Vagina (tissue), 2 donors: Measurements from ENCODE around the gene SCFD2. TPM values are rescaled to one million over a fixed set of nuclear protein-coding genes. Genes with fewer than 3 reads are reported as not detected.

Source experiments
- DNase-seq, 2 donors: peaks; one replicate each; pipeline ENCODE4 v3.0.0-alpha.2; 2017; ENCODE audit errors: extremely low spot score in 2 of 2
- H3K27ac ChIP-seq: fragments of 200-600 bp; sonication (generic); one replicate; pipeline ENCODE4 v1.5.1; 2019
- H3K27me3 ChIP-seq: fragments of 200-600 bp; sonication (generic); one replicate; pipeline ENCODE4 v1.5.1; 2019
- H3K36me3 ChIP-seq, 2 donors: fragments of 200-600 bp; sonication (generic); one replicate each; pipeline ENCODE4 v1.5.1; 2017 to 2019
- H3K4me1 ChIP-seq: fragments of 200-600 bp; sonication (generic); one replicate; pipeline ENCODE4 v1.5.1; 2019
- H3K4me3 ChIP-seq, 2 donors: fragments of 200-600 bp; sonication (generic); 1 replicate in 1 of 2; 2 replicates in 1 of 2; pipeline ENCODE4 v1.5.1; 2016 to 2019
- H3K9me3 ChIP-seq: fragments of 200-600 bp; sonication (generic); one replicate; pipeline ENCODE4 v1.5.1; 2019
- POLR2A ChIP-seq, 2 donors: fragments of 450-650 bp; IDR thresholded peaks; one replicate each; pipeline ENCODE4 v1.6.1; 2017; ENCODE audit warnings: antibody characterized with exemption in 2 of 2, mild to moderate bottlenecking in 2 of 2, moderate library complexity in 2 of 2
- POLR2AphosphoS5 ChIP-seq, 2 donors: sonication (generic); formaldehyde crosslinking; IDR thresholded peaks; one replicate each; pipeline ENCODE4 v1.9.0; 2017; ENCODE audit warnings: antibody characterized with exemption in 2 of 2, mild to moderate bottlenecking in 2 of 2, low read depth in 1 of 2; ENCODE audit not compliant: insufficient read depth in 1 of 2
- intact Hi-C: fragments of 100-400 bp; cut with DNase I; formaldehyde crosslinking; loops from one replicate; pipeline ENCODE4 v1.15.1; 2023
- total RNA-seq: library from RNA; depleted of rRNA; stranded (reverse); fragments of >200 nt; gene quantifications from one replicate; pipeline ENCODE4 v1.2.3, GENCODE V29; 2016
- TF ChIP-seq, protein P1 (sequence below), 3 experiments: fragments of 450-650 bp in 2 of 3; fragments of 200-600 bp in 1 of 3; sonication (generic) in 1 of 3; IDR thresholded peaks; one replicate each; pipeline ENCODE4 v1.5.1; 2017 to 2019; ENCODE audit warnings: antibody characterized with exemption in 3 of 3, mild to moderate bottlenecking in 2 of 3, moderate library complexity in 2 of 3

The SCFD2 gene
- total RNA-seq, 1 donor from 2014 or later = 33.1 TPM

DNA sequence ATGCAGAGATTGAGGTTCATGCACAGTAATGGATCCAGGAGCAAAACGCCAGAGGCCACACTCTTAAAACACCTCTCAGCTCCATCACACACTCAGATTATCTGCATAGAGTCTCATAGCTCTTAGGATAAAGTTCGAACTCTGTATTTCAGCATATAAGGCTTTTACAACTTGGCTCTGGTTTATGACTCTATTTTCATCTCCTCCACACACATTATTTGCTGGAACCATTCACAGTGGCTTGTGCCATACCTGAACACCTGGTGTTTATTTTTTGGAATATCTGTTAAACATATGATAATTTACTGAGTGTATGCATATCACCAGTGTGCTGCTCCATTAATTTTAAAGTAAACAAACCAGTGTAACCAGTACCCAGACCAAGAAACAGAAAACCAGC lies 476.5 kb downstream of the SCFD2 start:
- H3K4me3 ChIP-seq = no peak overlapping the region
- no peak for DNase-seq
- H3K36me3 ChIP-seq = no peaks in the 10 kb centered on the region
- TF ChIP-seq, protein P1, sequence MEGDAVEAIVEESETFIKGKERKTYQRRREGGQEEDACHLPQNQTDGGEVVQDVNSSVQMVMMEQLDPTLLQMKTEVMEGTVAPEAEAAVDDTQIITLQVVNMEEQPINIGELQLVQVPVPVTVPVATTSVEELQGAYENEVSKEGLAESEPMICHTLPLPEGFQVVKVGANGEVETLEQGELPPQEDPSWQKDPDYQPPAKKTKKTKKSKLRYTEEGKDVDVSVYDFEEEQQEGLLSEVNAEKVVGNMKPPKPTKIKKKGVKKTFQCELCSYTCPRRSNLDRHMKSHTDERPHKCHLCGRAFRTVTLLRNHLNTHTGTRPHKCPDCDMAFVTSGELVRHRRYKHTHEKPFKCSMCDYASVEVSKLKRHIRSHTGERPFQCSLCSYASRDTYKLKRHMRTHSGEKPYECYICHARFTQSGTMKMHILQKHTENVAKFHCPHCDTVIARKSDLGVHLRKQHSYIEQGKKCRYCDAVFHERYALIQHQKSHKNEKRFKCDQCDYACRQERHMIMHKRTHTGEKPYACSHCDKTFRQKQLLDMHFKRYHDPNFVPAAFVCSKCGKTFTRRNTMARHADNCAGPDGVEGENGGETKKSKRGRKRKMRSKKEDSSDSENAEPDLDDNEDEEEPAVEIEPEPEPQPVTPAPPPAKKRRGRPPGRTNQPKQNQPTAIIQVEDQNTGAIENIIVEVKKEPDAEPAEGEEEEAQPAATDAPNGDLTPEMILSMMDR (IDR thresholded peaks at IDR 0.05) = no peak
- TF ChIP-seq POLR2AphosphoS5 (IDR thresholded peaks at IDR 0.05; ENCODE audit: insufficient read depth in 1 of 2, low read depth in 1 of 2) = no peak
- TF ChIP-seq POLR2A (IDR thresholded peaks at IDR 0.05) = no peak
- H3K9me3 ChIP-seq = no peaks in the 10 kb centered on the region
- H3K27ac ChIP-seq = no peak overlapping the region
- no peaks in the 10 kb centered on the region for H3K27me3 ChIP-seq
- H3K4me1 ChIP-seq = no peaks in the 10 kb centered on the region
- intact Hi-C loops = no loop called here

DNA sequence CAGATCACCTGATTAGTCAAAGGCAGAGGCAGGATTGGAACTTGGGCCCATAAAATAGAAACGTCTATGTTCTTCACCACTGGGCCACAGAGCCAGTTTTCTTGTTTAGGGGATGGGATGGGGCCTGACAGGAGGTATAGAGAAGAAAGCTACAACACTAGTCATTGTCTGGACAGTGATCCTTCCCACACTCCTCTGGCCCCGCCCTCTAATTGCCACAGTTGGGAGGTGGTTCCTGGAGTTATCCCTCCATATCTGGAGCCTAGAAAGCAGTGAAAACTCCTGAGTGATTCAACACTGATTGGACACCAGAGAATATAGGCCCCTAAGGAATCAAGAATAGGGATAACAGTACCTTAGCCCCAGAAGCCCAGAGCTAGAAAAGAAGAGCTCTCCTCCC lies 480.9 kb downstream of the SCFD2 start:
- Histone ChIP-seq H3K27ac (no peak overlapping the region), H3K9me3 (no peaks in the 10 kb centered on the region), H3K27me3 (no peaks in the 10 kb centered on the region), H3K4me1 (no peaks in the 10 kb centered on the region), H3K4me3 (no peak overlapping the region), H3K36me3 (no peaks in the 10 kb centered on the region)
- DNase-seq = no peak
- TF ChIP-seq, protein P1 (IDR thresholded peaks at IDR 0.05) = no peak
- TF ChIP-seq POLR2AphosphoS5 (IDR thresholded peaks at IDR 0.05; ENCODE audit: insufficient read depth in 1 of 2, low read depth in 1 of 2) (no peak), POLR2A (IDR thresholded peaks at IDR 0.05) (no peak)
- intact Hi-C loops = no loop called here

DNA sequence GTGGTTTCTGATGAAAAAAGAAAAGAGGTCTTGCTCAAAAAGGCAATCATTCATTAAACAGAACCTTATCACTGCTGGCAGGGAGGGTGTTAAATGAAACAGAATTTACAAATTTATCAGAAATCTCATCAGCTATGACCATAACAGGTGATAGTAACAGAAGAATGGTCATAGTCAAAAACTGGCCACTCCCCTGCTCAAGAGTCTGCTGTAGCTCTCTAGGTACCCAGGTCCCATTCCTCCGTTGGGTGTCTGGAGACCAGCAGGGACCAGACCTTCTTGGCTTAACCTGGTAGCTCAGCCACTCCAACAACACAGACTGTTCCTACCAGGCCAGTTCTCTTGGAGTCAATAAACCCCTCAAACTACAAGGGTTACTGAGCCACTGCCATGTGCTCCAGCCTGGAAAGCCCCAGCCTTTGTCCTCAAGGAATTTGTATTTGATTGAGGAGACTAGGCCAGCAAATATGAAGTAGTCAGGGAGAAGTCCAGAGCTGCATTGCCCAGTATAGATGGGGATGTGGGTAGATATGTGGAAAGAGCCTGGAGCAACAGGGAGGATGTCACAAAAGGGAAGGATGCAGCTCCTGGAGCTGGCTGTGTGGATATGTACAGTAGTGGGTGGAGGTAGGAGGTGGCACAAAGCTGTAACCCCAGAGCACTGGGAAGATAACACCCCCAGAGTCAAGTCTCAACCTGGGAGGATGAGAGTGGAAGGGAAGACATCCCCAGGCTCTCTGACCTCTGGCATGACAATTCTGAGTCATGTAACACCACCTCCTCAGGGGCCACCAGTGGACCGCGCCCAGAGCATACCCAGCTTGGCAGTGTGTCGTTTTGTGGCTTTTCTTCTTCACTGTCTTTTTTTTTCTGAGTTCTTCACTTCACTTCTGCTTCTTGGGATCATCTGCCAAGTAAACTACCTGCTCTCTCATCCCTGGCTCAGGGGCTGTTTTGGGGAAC lies 481.9 kb downstream of the SCFD2 start:
- H3K27ac ChIP-seq = no peak overlapping the region
- intact Hi-C loops = no loop called here
- no peaks in the 10 kb centered on the region for H3K9me3 ChIP-seq
- H3K36me3 ChIP-seq = no peaks in the 10 kb centered on the region
- TF ChIP-seq POLR2AphosphoS5 (IDR thresholded peaks at IDR 0.05; ENCODE audit: insufficient read depth in 1 of 2, low read depth in 1 of 2) = no peak
- no peak for TF ChIP-seq POLR2A (IDR thresholded peaks at IDR 0.05)
- TF ChIP-seq, protein P1 (IDR thresholded peaks at IDR 0.05) = no peak
- H3K27me3 ChIP-seq = no peaks in the 10 kb centered on the region
- DNase-seq = no peak
- no peak overlapping the region for H3K4me3 ChIP-seq
- no peaks in the 10 kb centered on the region for H3K4me1 ChIP-seq

DNA sequence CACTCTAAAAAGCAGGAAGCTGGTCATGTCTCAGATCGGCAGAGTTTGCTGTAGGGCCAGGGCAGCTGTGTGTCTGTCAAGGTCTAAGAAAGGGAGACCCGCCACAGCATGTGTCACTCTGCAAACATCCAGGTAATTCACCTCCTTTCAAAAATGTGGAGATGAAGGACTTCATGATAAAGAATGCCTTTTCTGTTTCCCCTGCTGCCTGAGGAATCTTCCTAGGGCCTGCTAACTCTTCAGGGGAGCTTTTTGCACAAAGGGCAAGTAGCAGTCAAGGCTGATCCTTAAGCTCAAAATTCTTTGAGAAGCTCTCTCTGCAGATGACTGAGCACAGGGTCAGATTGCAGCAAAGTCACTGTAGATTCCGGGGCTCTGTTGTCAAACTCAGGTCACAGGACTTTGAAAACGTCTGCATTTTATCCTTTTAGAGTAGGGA lies 482.7 kb downstream of the SCFD2 start:
- H3K9me3 ChIP-seq = no peaks in the 10 kb centered on the region
- intact Hi-C loops = no loop called here
- no peaks in the 10 kb centered on the region for H3K4me1 ChIP-seq
- no peak for DNase-seq
- TF ChIP-seq POLR2A (IDR thresholded peaks at IDR 0.05) (no peak), POLR2AphosphoS5 (IDR thresholded peaks at IDR 0.05; ENCODE audit: insufficient read depth in 1 of 2, low read depth in 1 of 2) (no peak)
- TF ChIP-seq, protein P1 (IDR thresholded peaks at IDR 0.05) = no peak
- H3K4me3 ChIP-seq = no peak overlapping the region
- no peaks in the 10 kb centered on the region for H3K36me3 ChIP-seq
- no peak overlapping the region for H3K27ac ChIP-seq
- no peaks in the 10 kb centered on the region for H3K27me3 ChIP-seq

DNA sequence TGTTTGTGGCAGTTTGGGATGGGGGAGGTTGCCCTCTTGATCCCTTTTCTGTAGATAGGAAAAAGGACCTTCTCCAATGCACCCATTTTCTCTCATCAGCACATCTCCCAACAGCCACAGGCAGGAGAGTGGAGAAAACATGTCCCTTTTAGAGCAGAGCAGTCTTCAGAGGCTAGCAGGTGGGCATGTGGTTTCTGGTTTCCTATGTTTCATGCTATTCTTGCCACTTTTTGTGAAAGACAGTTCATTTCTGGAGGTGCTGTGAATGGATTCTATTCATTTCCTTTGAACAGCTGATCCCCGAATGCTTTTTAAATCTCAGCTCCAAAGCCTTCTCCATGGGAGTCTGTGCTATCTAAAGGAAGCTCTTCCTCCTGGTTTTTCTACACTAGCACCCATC lies 484.9 kb downstream of the SCFD2 start:
- Histone ChIP-seq H3K9me3 (no peaks in the 10 kb centered on the region), H3K27me3 (no peaks in the 10 kb centered on the region), H3K4me1 (no peaks in the 10 kb centered on the region), H3K4me3 (no peak overlapping the region), H3K36me3 (no peaks in the 10 kb centered on the region), H3K27ac (no peak overlapping the region)
- DNase-seq = no peak
- intact Hi-C loops = no loop called here
- TF ChIP-seq POLR2AphosphoS5 (IDR thresholded peaks at IDR 0.05; ENCODE audit: insufficient read depth in 1 of 2, low read depth in 1 of 2) (no peak), POLR2A (IDR thresholded peaks at IDR 0.05) (no peak)
- TF ChIP-seq, protein P1 (IDR thresholded peaks at IDR 0.05) = no peak
